Measurements from ENCODE around the gene RELA.

The RELA gene

GRCh38 chr11:65629579-65629978 lies 33.1 kb downstream of the RELA start:
- no peak for DNase-seq

- no peak for DNase-seq
Measured at GRCh38 chr11:65627202-65627601, 35.5 kb downstream of the RELA start.

DNA sequence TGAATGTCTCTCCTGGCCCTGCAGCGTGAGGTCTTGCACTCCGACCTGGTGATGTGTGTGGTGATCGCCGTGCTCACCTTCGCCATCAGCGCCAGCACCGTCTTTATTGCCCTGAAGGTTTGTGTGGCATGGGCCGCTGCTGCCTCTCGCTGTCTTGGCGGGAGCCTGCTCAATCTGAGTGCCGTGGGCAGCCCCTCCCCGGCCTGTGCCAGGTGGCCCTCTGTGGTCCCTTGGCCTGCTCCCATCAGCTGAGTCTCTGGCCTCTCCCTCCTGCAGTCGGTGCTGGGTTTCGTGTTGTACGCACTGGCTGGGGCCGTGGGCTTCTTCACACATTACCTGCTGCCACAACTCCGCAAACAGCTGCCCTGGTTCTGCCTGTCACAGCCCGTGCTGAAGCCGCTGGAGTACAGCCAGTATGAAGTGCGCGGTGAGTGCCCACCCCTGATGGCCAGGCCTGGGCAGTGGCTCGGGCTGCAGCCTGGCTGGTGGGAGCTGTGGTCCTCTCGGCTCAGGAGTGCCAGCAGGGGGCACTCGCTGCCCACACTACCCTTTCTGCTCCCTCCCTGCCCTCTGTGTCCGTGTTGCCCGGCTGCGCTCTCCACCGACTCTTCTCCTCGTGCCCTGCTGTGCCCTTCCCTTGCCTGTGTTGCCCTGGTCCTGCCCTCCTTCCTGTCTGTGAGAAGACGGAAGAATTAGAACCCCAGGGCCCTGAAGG lies 36.9 kb downstream of the RELA start:
- DNase-seq = peak; percentile 50

DNA sequence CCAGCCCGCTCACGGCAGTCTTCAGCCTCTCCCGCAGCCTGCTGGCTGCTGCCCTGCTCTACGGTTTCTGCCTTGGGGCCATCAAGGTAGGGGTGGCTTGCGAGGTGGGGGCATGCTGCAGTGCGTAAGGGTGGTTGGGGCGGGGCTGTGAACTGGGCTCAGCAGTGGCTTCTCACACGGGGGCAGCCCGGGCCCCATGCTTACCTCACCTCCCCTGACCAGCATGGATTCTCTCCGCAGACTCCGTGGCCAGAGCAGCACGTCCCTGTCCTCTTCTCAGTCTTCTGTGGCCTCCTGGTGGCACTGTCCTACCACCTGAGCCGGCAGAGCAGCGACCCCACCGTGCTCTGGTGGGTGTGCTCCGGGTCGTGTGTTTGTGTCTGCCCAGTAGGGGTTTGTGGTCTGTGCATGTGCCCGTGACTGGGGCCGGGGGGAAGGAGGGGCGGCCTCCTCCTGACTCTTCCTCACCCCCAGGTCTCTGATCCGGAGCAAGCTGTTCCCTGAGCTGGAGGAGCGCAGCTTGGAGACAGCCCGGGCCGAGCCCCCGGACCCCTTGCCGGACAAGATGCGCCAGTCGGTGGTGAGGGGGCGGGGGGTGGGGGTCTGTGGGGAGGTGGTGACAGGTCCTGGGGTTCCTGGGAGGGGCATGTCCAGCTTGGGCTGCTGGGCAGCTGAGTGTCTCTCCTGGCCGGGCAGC lies 37.6 kb downstream of the RELA start:
- no peak for DNase-seq

GRCh38 chr11:65623852-65624616 lies 38.7 kb downstream of the RELA start:
- DNase-seq = no peak

- DNase-seq = no peak
Measured at GRCh38 chr11:65623177-65623576, 39.5 kb downstream of the RELA start.

DNA sequence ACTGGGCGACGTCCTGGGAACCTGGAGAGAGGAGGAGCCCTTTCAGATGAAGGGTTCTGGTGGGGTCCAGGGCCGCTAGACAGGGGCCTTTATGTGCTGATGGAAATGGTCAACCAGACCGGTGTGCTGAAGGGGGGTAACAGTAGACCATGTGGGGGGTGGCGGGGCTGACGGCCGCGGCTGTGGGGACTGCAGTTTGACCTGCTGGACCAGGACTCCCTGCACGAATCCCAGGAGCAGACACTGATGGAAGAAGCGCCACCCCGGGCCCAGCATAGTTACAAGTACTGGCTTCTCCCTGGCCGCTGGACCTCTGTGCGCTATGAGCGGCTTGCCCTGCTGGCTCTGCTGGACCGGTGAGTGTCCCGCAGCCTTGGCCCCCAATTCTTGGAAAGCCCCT lies 40.7 kb downstream of the RELA start:
- DNase-seq = no peak

DNA sequence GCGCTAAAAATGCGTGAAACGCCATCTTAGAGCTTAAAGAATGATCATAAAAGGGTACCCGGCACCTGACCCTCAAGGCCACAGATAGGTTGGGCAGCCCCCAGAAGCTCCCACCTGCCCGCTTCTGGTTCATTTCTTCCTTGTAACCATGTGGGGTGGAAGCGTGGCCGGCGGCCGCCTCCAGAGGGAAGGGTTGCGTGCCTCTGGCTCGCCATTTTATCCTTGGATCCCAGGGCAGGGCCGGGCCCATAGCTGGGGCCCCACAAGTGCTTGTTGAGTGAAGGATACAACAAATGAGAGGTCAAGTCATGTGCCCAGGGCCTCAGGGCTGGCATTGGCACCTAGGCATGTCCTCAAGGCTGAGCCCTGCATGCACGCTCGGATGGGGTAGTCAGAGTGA lies 41.3 kb downstream of the RELA start:
- DNase-seq = no peak

DNA sequence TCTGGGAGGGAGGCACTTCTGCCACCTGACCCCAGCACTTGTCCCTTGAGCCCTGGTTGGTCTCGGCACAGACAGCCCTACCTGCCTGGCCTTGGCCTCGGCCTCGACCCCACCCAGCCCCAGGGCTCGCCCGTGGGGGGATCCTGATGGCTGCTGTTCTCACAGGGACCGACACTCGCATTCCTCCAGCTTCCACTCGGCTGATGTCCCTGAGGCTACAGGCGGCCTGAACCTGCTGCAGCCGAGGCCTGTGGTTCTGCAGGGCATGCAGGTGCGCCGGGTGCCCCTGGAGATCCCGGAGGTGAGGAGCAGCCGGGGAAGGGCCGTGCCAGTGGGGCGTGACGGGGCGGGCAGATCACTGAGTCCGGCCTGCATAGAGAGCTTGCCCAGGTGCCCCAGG lies 42.0 kb downstream of the RELA start:
- no peak for DNase-seq

DNA sequence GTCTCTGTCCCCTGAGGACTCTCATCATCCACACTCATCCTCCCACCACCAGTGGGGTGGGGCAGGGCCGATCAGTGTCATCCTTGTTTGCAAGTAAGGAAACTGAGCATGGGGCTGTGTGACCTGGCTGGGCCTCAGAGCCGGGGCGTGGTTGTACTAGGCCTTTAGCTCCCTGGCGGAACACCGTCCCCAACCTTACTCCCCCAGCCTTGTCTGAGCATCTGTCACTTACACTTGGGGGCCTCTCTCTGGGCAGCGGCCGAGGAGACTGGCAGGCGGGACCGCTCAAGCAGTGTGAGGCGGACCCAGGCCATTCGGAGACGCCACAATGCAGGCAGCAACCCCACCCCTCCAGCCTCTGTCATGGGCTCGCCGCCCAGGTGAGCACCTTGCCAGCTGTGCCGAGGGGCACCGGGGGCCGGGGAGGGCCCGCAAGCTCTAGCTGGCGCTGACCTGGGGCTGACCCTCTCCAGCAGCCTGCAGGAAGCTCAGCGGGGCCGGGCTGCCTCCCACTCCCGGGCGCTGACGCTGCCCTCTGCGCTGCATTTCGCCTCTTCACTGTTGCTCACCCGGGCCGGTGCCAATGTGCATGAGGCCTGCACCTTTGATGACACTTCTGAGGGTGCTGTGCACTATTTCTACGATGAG lies 43.3 kb downstream of the RELA start:
- no peak for DNase-seq

DNA sequence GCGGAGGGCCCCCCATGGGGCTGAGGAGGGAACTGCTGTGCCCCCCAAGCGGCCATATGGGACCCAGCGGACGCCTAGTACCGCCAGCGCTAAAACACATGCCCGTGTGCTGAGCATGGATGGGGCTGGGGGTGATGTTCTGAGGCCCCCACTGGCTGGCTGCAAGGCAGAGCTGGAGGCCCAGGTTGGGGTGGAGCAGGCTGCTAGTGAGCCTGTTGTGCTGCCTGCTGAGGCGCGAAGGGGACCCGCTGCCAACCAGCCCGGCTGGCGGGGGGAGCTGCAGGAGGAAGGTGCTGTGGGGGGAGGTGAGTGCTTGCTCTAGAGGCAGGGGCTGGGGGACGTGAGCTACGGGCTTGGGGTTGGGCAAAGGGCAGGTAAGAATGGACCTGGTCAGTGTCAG lies 44.0 kb downstream of the RELA start:
- no peak for DNase-seq

GRCh38 chr11:65617990-65618751 lies 44.5 kb downstream of the RELA start:
- no peak for DNase-seq

DNA sequence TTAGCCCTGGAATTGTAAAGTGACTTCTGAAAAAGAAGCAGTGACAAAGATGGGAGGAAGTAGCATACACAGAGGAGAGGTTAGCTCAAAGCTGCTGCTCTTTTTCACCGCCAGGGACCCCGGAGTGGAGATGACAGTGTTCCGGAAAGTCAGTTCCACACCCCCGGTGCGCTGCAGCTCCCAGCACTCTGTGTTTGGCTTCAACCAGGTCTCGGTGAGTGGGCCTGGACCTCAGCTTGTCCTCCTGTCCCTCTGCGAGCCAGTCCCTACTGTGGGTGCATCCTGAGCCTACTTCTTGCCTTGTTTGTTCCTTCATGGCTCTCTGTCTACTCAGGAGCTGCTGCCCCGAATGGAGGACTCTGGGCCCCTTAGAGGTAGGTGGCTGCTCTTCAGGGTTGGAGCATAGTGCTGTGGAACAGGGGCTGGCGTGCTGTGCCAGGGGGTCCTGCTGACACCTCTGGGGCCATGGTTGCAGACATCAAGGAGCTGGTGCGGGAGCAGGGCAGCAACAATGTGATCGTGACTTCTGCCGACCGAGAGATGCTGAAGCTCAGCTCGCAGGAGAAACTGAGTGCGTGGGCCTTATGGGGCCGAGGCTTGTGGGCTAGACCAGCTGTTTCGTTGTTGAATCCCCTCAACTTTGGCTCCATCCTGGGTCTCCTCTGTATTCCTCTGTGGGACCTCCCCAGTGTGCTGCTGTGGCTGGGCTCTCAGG lies 45.4 kb downstream of the RELA start:
- DNase-seq = no peak

- no peak for DNase-seq
Measured at GRCh38 chr11:65616575-65617001, 46.1 kb downstream of the RELA start.

DNA sequence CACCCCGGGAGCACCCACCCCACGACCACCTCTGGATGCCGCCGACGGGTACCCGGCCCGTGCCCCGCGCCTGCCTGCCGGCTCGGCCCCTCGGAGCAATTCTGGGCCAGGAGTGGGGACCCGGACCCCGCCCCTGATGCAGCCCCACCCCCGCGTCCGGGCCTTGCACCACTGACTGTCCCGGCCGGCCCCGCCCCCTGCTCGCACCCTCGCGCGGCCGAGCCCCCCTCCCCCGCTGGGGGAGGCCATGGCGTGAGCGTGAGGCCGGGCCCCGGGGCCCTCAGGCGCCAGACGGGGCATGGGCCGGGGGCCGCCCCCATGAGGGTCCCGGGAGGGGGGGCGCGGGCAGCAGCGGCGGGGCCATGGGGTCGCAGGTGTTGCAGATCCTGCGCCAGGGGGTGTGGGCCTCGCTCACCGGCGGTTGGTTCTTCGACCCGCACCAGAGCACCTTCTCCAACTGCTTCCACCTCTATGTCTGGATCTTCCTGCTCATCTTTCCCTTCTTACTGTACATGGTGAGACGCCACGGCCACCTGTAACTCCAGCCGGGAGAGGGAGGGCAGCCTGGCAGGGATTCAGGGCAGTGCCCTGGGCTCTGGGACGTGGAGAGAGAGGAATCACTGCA lies 46.7 kb downstream of the RELA start:
- DNase-seq = no peak

DNA sequence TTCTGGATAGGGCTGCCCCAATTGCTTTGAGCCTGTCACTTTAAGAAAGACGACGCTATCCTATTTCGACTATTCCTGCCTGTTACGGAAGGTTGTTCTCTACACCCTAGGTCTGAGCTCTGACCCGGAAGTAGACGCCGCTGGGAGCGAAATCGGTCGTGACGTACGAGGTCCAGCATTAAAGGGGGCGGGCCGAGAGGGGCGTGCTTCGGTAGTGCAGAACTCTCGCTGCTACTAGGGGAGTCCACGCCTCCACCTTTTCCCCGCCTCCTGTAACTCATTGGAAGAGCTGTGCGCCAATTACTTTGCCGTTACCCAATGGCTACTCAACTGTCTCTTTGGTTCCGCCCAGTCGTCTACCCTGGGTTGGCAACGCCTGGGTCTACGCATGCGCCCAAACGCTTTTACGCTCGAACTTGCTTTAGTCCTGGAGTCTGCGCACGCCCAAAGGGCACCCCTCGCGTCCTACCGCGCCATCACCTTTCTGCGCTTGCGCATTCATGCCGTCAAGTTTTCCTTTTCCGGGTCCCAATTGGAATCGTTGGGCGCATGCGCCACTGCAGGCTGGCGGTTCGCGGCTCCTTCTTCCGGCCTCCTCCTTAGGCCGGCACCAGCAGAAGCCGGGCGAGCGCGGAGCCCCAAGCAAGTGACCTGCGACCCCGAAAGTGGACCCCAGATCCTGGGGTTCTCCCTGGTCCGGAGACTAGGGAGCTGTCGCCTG lies 47.3 kb downstream of the RELA start, which contains the start of gene PCNX3:
PCNX3 (plus strand) TSS at position 548 of the 721 bp plus-strand sequence. CDS start 536 bp downstream, outside the sequence.
- DNase-seq = peak; percentile 99

- DNase-seq = no peak
Measured at GRCh38 chr11:65613091-65613928, 49.4 kb downstream of the RELA start.

- DNase-seq = no peak
Measured at GRCh38 chr11:65612691-65613090, 50.0 kb downstream of the RELA start.
